Upper lobe of left lung (tissue), 6 donors: ENCODE results near the gene RNFT2. TPM values are rescaled to one million over a fixed set of nuclear protein-coding genes. Genes with fewer than 3 reads are reported as not detected.

ENCODE experiments used
- ATAC-seq, 2 donors: fragments of 200-7000 bp; cut with Tn5 transposase; one replicate each; pipeline ENCODE4 v1.9.1; 2022; ENCODE audit warnings: mild to moderate bottlenecking in 2 of 2, moderate library complexity in 2 of 2; ENCODE audit not compliant: low FRiP score in 2 of 2
- DNase-seq, 2 donors: peaks; one replicate each; pipeline ENCODE4 v3.0.0-alpha.2; 2019 to 2020
- H3K27ac ChIP-seq, 4 donors: fragments of 200-600 bp; sonication (generic); one replicate each; pipeline ENCODE4 v1.5.1; 2016 to 2019
- H3K27me3 ChIP-seq, 4 donors: fragments of 200-600 bp; sonication (generic); one replicate each; pipeline ENCODE4 v1.5.1; 2017 to 2019
- H3K36me3 ChIP-seq, 4 donors: fragments of 200-600 bp; sonication (generic); one replicate each; pipeline ENCODE4 v1.5.1; 2016 to 2019
- H3K4me1 ChIP-seq, 4 donors: fragments of 200-600 bp; sonication (generic); one replicate each; pipeline ENCODE4 v1.5.1; 2018 to 2019
- H3K4me3 ChIP-seq, 4 donors: fragments of 200-600 bp; sonication (generic); one replicate each; pipeline ENCODE4 v1.5.1; 2017 to 2019; ENCODE audit warnings: mild to moderate bottlenecking in 2 of 4, moderate library complexity in 1 of 4
- H3K9me3 ChIP-seq, 4 donors: fragments of 200-600 bp; sonication (generic); one replicate each; pipeline ENCODE4 v1.5.1; 2018 to 2019
- CTCF ChIP-seq, 6 experiments: fragments of 450-650 bp in 4 of 6; fragments of 200-600 bp in 2 of 6; sonication (generic) in 2 of 6; IDR thresholded peaks; one replicate each; pipeline ENCODE4 v1.5.1; 2016 to 2019; ENCODE audit warnings: antibody characterized with exemption in 6 of 6
- EP300 ChIP-seq, 4 donors: sonication (generic); formaldehyde crosslinking; IDR thresholded peaks; one replicate each; pipeline ENCODE4 v1.5.1; 2017; ENCODE audit warnings: antibody characterized with exemption in 4 of 4, control low read depth in 2 of 4
- POLR2A ChIP-seq, 4 donors: fragments of 450-650 bp; IDR thresholded peaks; one replicate each; pipeline ENCODE4 v1.5.1; 2016 to 2017; ENCODE audit warnings: antibody characterized with exemption in 4 of 4, mild to moderate bottlenecking in 2 of 4
- POLR2AphosphoS5 ChIP-seq, 2 donors: sonication (generic); formaldehyde crosslinking; IDR thresholded peaks; one replicate each; pipeline ENCODE4 v1.5.1; 2017; ENCODE audit warnings: antibody characterized with exemption in 2 of 2
- WGBS, 2 donors: methylation state at CpG; one replicate each; pipeline ENCODE4 v1.1.5; 2017 to 2018; 5-methylcytosine and 5-hydroxymethylcytosine counted together
- total RNA-seq, 6 donors: library from RNA; depleted of rRNA in 4 of 6; stranded (reverse); fragments of >200 nt in 4 of 6; gene quantifications; one replicate each; pipeline versions ENCODE4 v1.1.0 to v1.2.1, GENCODE V29; 2016 to 2021
- donor health status: DM: no; HTN: no; CAD: no; lungs with moderate emphysema.
- donor health status: DM: no; HTN: yes; CAD: no; lungs with severe emphysema.

Gene RNFT2
- total RNA-seq, 6 donors from 2014 or later, result 0.91 to 4.8 (median 2.1) TPM

- Histone ChIP-seq H3K27me3 (no peaks in the 10 kb centered on the region), H3K27ac (no peak overlapping the region), H3K4me3 (no peak overlapping the region), H3K36me3 (no peaks in the 10 kb centered on the region), H3K9me3 (no peaks in the 10 kb centered on the region), H3K4me1 (no peaks in the 10 kb centered on the region)
- no peak for DNase-seq
- TF ChIP-seq CTCF (IDR thresholded peaks at IDR 0.05) (no peak), POLR2A (IDR thresholded peaks at IDR 0.05) (no peak), POLR2AphosphoS5 (IDR thresholded peaks at IDR 0.05) (no peak), EP300 (IDR thresholded peaks at IDR 0.05) (no peak)
- no peak for ATAC-seq
- 87 to 89% methylated on average over 4 of the region's 4 CpGs for WGBS, 2 donors
These were observed 100.2 kb downstream of the RNFT2 start for GRCh38 chr12:116838365-116838764.

DNA sequence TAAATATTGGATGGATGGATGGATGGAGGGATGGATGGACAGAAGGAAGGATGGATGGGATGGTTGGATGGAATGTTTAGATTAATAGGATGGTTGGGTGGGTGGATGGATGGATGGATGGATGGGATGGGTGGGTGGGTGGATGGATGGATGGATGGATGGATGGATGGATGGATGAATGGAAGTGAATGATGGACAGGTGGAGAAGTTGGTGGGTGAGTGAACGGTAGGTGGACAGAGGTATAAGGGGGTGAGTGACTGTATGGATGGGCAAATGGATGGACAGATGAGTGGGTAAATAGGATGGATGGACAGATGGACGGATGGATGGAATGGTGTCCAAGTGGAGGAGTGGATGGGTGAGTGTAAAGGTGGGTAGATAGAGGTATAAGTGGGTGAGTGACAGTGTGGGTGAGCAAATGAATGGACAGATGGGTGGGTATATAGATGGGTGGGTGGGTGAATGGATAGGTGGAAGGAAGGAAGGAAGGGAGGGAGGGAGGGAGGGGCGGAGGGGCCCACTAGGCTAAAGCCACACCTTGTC, 101.2 kb downstream of the RNFT2 start:
- Histone ChIP-seq H3K4me3 (no peak overlapping the region), H3K27ac (no peak overlapping the region), H3K27me3 (no peaks in the 10 kb centered on the region), H3K36me3 (no peaks in the 10 kb centered on the region), H3K9me3 (no peaks in the 10 kb centered on the region), H3K4me1 (no peaks in the 10 kb centered on the region)
- 74 to 81% methylated on average over 3 of the region's 3 CpGs for WGBS, 2 donors
- no peak for ATAC-seq
- TF ChIP-seq POLR2AphosphoS5 (IDR thresholded peaks at IDR 0.05) (no peak), CTCF (IDR thresholded peaks at IDR 0.05) (no peak), POLR2A (IDR thresholded peaks at IDR 0.05) (no peak), EP300 (IDR thresholded peaks at IDR 0.05) (no peak)
- no peak for DNase-seq

DNA sequence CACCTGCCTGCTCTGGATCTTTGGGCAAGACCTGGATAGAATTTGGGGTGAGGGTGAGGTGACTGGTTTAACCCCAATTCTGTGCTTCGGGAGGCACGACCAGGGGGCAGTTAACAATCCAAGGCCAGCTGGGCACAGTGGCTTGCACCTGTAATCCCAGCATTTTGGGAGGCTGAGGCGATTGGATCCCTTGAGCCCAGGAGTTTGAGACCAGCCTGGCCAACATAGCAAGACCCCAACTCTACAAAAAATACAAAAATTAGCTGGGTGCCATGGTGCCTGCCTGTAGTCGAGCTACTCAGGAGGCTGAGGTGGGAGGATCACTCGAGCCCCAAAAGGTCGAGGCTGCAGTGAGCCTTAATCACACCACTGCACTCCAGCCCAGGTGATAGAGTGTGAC, 105.0 kb downstream of the RNFT2 start:
- TF ChIP-seq CTCF (IDR thresholded peaks at IDR 0.05) (no peak), EP300 (IDR thresholded peaks at IDR 0.05) (no peak), POLR2A (IDR thresholded peaks at IDR 0.05) (no peak), POLR2AphosphoS5 (IDR thresholded peaks at IDR 0.05) (no peak)
- WGBS, 2 donors, result 81 to 93% methylated on average over 5 to 6 of the region's 6 CpGs
- Histone ChIP-seq H3K27ac (no peak overlapping the region), H3K27me3 (no peaks in the 10 kb centered on the region), H3K9me3 (no peaks in the 10 kb centered on the region), H3K4me1 (no peaks in the 10 kb centered on the region), H3K4me3 (no peak overlapping the region), H3K36me3 (no peaks in the 10 kb centered on the region)
- no peak for ATAC-seq
- no peak for DNase-seq

DNA sequence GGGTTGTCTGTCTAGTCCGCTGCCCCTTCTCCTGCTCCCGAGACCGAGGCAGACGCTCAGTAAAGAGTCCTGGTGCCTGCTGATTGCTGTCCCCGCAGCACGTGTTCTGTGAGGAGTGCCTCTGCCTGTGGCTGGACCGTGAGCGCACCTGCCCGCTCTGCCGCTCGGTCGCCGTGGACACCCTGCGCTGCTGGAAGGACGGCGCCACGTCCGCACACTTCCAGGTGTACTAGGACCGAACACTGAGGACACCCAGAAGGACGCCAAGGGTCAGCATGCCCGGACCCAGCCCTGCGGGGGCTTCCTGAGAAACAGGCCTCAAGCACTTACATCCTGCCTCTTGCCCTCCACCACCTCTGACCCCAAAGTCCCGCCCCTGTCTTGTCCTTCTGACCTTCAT, 111.1 kb downstream of the RNFT2 start:
- Histone ChIP-seq H3K4me1 (no peaks in the 10 kb centered on the region), H3K36me3 (no peaks in the 10 kb centered on the region), H3K9me3 (no peaks in the 10 kb centered on the region), H3K27me3 (no peaks in the 10 kb centered on the region), H3K27ac (no peak overlapping the region), H3K4me3 (no peak overlapping the region)
- WGBS, 2 donors, result 92 to 97% methylated on average over 22 of the region's 23 CpGs
- DNase-seq (peak in 1 of 2 donors; percentile 77), ATAC-seq (no peak)
- TF ChIP-seq POLR2A (IDR thresholded peaks at IDR 0.05) (no peak), POLR2AphosphoS5 (IDR thresholded peaks at IDR 0.05) (no peak), EP300 (IDR thresholded peaks at IDR 0.05) (no peak), CTCF (IDR thresholded peaks at IDR 0.05) (no peak)

GRCh38 chr12:116852303-116852702, 114.2 kb downstream of the RNFT2 start:
- DNase-seq (no peak), ATAC-seq (no peak)
- Histone ChIP-seq H3K9me3 (no peaks in the 10 kb centered on the region), H3K27me3 (no peaks in the 10 kb centered on the region), H3K4me3 (no peak overlapping the region), H3K27ac (no peak overlapping the region), H3K4me1 (no peaks in the 10 kb centered on the region), H3K36me3 (no peaks in the 10 kb centered on the region)
- WGBS, 2 donors, result 90 to 94% methylated on average over 6 of the region's 6 CpGs
- TF ChIP-seq EP300 (IDR thresholded peaks at IDR 0.05) (no peak), POLR2AphosphoS5 (IDR thresholded peaks at IDR 0.05) (no peak)
